Endothelial cell of umbilical vein (primary cell): ENCODE results near the gene ZNF772. TPM values are rescaled to one million over a fixed set of nuclear protein-coding genes. Genes with fewer than 3 reads are reported as not detected.

Source experiments
- BruUV-seq: library from RNA; stranded (reverse); fragments of 400-500 nt; replicated peaks from 2 replicates; lab custom pipeline; 2021; lab: Mats Ljungman, UMichigan
- CTCF ChIA-PET: fragments of 300-600, 350-600 bp; sonication (Branson Sonifier 250); formaldehyde crosslinking; loops from one replicate; lab custom pipeline; 2021; ENCODE audit warnings: antibody characterized with exemption, inconsistent platforms; lab: Charles Lee
- POLR2A ChIA-PET: fragments of 300-600, 350-600 bp; sonication (Branson Sonifier 250); formaldehyde crosslinking; loops from one replicate; lab custom pipeline; 2021; ENCODE audit warnings: antibody characterized with exemption, inconsistent platforms; lab: Charles Lee
- DNase-seq: peaks from one replicate; pipeline ENCODE4 v3.0.0-alpha.2; 2011; ENCODE audit warnings: low read depth, low spot score
- FAIRE-seq: peaks from 2 replicates; lab custom pipeline; 2011; peaks lifted over from hg19 to GRCh38; lab: Jason Lieb, UNC
- H2AFZ ChIP-seq: 2 replicates; pipeline ENCODE4 v1.6.0; 2012; ENCODE audit warnings: low read depth, low read length, control low read depth, inconsistent platforms
- H3K27ac ChIP-seq: 2 replicates; pipeline ENCODE4 v1.5.1; 2011; ENCODE audit warnings: low read depth, mild to moderate bottlenecking, control low read depth, low read length, moderate library complexity; ENCODE audit not compliant: insufficient read depth
- H3K27me3 ChIP-seq, 2 experiments: 2 replicates each; pipeline versions ENCODE4 v1.6.0 to v1.6.1; 2011; ENCODE audit warnings: low read length in 2 of 2, mixed read lengths in 1 of 2; ENCODE audit not compliant: control insufficient read depth in 2 of 2, insufficient read depth in 2 of 2
- H3K36me3 ChIP-seq, 2 experiments: 2 replicates in 1 of 2; 3 replicates in 1 of 2; pipeline ENCODE4 v1.5.1; 2011; ENCODE audit warnings: low read length in 2 of 2, mild to moderate bottlenecking in 1 of 2, moderate library complexity in 1 of 2; ENCODE audit not compliant: control insufficient read depth in 2 of 2, insufficient read depth in 2 of 2; ENCODE audit errors: extremely low read depth in 1 of 2
- H3K4me1 ChIP-seq: 3 replicates; pipeline ENCODE4 v1.5.1; 2011; ENCODE audit warnings: mild to moderate bottlenecking, low read length; ENCODE audit not compliant: control insufficient read depth, insufficient read depth; ENCODE audit errors: extremely low read depth
- H3K4me2 ChIP-seq: 2 replicates; pipeline ENCODE4 v1.6.1; 2011; ENCODE audit warnings: low read length, control low read depth, mixed read lengths; ENCODE audit not compliant: insufficient read depth
- H3K4me3 ChIP-seq, 3 experiments: fragments of 200-600 bp in 1 of 3; sonication (generic), shearing (Covaris generic) in 1 of 3; replicated peaks in 1 of 3; 2 replicates each; pipeline ENCODE4 v1.5.1; 2011 to 2016; ENCODE audit warnings: control low read depth in 3 of 3, low read length in 3 of 3, mild to moderate bottlenecking in 2 of 3, inconsistent platforms in 1 of 3, low read depth in 1 of 3, moderate library complexity in 1 of 3; ENCODE audit not compliant: insufficient read depth in 1 of 3
- H3K79me2 ChIP-seq: 2 replicates; pipeline ENCODE4 v1.6.0; 2012; ENCODE audit warnings: low read length, inconsistent platforms; ENCODE audit not compliant: control insufficient read depth, insufficient read depth
- H3K9ac ChIP-seq: replicated peaks from 2 replicates; pipeline ENCODE3; 2011; ENCODE audit warnings: low read length, control low read depth; ENCODE audit not compliant: insufficient read depth; ENCODE audit errors: extremely low read depth
- H3K9me1 ChIP-seq: replicated peaks from 3 replicates; pipeline ENCODE4 v1.6.0; 2011; ENCODE audit warnings: mild to moderate bottlenecking, low read length; ENCODE audit not compliant: control insufficient read depth, insufficient read depth; ENCODE audit errors: extremely low read depth
- H3K9me3 ChIP-seq: replicated peaks from 2 replicates; pipeline ENCODE4 v1.5.1; 2012; ENCODE audit warnings: low read length, inconsistent platforms; ENCODE audit not compliant: control insufficient read depth, insufficient read depth
- H4K20me1 ChIP-seq: replicated peaks from 2 replicates; pipeline ENCODE3; 2011; ENCODE audit warnings: mild to moderate bottlenecking, low read length; ENCODE audit not compliant: control insufficient read depth, insufficient read depth; ENCODE audit errors: extremely low read depth
- CTCF ChIP-seq, 2 donors: IDR thresholded peaks; 1 replicate in 1 of 2; 2 replicates in 1 of 2; pipeline ENCODE4 v1.5.1; 2011; ENCODE audit warnings: low read length in 2 of 2, mild to moderate bottlenecking in 2 of 2, moderate library complexity in 2 of 2, control low read depth in 1 of 2, inconsistent platforms in 1 of 2, low read depth in 1 of 2; ENCODE audit not compliant: insufficient read depth in 1 of 2; ENCODE audit errors: extremely low read depth in 1 of 2
- EZH2 ChIP-seq: IDR thresholded peaks from 2 replicates; pipeline ENCODE4 v1.6.1; 2012; ENCODE audit warnings: borderline replicate concordance, low read depth, mild to moderate bottlenecking, moderate library complexity, low read length, inconsistent platforms; ENCODE audit not compliant: severe bottlenecking
- FOS ChIP-seq: IDR thresholded peaks from 2 replicates; pipeline ENCODE4 v1.6.1; 2011; ENCODE audit warnings: mild to moderate bottlenecking, low read length, moderate library complexity, borderline replicate concordance; ENCODE audit not compliant: insufficient read depth
- GATA2 ChIP-seq: IDR thresholded peaks from 2 replicates; pipeline ENCODE4 v1.7.0; 2011; ENCODE audit warnings: low read depth, mild to moderate bottlenecking, moderate library complexity, mixed read lengths, low read length; ENCODE audit not compliant: insufficient read length, insufficient read depth
- JUN ChIP-seq: IDR thresholded peaks from 2 replicates; pipeline ENCODE4 v1.6.1; 2011; ENCODE audit warnings: borderline replicate concordance, low read depth; ENCODE audit not compliant: insufficient read length, insufficient read depth
- MAX ChIP-seq: IDR thresholded peaks from 2 replicates; pipeline ENCODE4 v1.6.1; 2011; ENCODE audit not compliant: insufficient read depth, insufficient read length
- MYC ChIP-seq: IDR thresholded peaks from one replicate; pipeline ENCODE4 v1.6.1; 2011; ENCODE audit warnings: mild to moderate bottlenecking, low read depth, low read length
- POLR2A ChIP-seq: IDR thresholded peaks from 2 replicates; pipeline ENCODE4 v1.6.1; 2012; ENCODE audit warnings: low read depth, mild to moderate bottlenecking, control low read depth, low read length
- POLR2AphosphoS5 ChIP-seq: IDR thresholded peaks from 2 replicates; pipeline ENCODE4 v1.6.1; 2012; ENCODE audit warnings: low read depth, mild to moderate bottlenecking, control low read depth, low read length, moderate library complexity; ENCODE audit not compliant: insufficient read depth
- dilution Hi-C: fragments of 300-500 bp; cut with MboI; formaldehyde crosslinking; loops from one replicate; pipeline ENCODE4 v1.15.0; 2019; ENCODE audit warnings: low sequenced_read_pairs; ENCODE audit not compliant: extremely low pct_ligation_motif_present
- intact Hi-C: fragments of 100-400 bp; cut with micrococcal nuclease; formaldehyde crosslinking; loops from one replicate; pipeline ENCODE4 v1.10.0; 2022
- polyA plus RNA-seq, 4 experiments: library from polyadenylated mRNA; depleted of rRNA in 3 of 4; stranded (reverse) in 3 of 4; unstranded in 1 of 4; fragments of >200 nt; gene quantifications; 2 replicates each; pipeline versions ENCODE4 v1.2.1 to v1.2.3, GENCODE V29; 2011 to 2012; ENCODE audit warnings: missing spikeins in 1 of 4
- total RNA-seq: library from RNA; stranded (reverse); gene quantifications from 2 replicates; pipeline ENCODE4 v1.2.3, GENCODE V29; 2021

The ZNF772 gene
- total and polyA plus RNA-seq, 2 donors (not counting 3 experiments of a cell fraction or from before 2014, with no cell fraction given) = 3.1 to 6.4 TPM

GRCh38 chr19:57421037-57421436, 56.3 kb downstream of the ZNF772 start:
- Histone ChIP-seq H3K36me3 (peaks cover 4 to 23% of the 10 kb centered on the region in 2 experiments), H3K27me3 (no peaks in the 10 kb centered on the region), H2AFZ (no peak overlapping the region), H3K9ac (no peak overlapping the region), H3K27ac (no peak overlapping the region), H3K79me2 (no peaks in the 10 kb centered on the region), H3K9me3 (peaks cover 3% of the 10 kb centered on the region), H4K20me1 (no peaks in the 10 kb centered on the region), H3K4me2 (no peak overlapping the region), H3K9me1 (no peaks in the 10 kb centered on the region), H3K4me1 (no peaks in the 10 kb centered on the region), H3K4me3 (no peak overlapping the region)
- FAIRE-seq = no peak
- ChIA-PET POLR2A (no interaction called here), CTCF (no interaction called here)
- dilution Hi-C loops (no loop called here), intact Hi-C loops (no loop called here)
- DNase-seq = no peak
- TF ChIP-seq JUN (no peak), POLR2A (no peak), MAX (no peak), EZH2 (no peak), GATA2 (no peak), MYC (no peak), CTCF (IDR thresholded peaks at IDR 0.05; ENCODE audit: extremely low read depth in 1 of 2, insufficient read depth in 1 of 2, low read depth in 1 of 2, low read length in 2 of 2) (no peak), FOS (no peak), POLR2AphosphoS5 (no peak)
- BruUV-seq = no TSS peak
